Erythroblast (primary cell): ENCODE data around the gene CROT.

Experiments
- GATA1 ChIP-seq: IDR thresholded peaks from 2 replicates; pipeline ENCODE4 v1.6.1; 2011; ENCODE audit warnings: low read depth, mild to moderate bottlenecking, control low read depth, low read length, moderate library complexity
- POLR2A ChIP-seq: IDR thresholded peaks from 2 replicates; pipeline ENCODE4 v1.6.1; 2011; ENCODE audit warnings: mild to moderate bottlenecking, low read length

GRCh38 chr7:87427288-87427687 is 81.8 kb downstream of the CROT start:
- TF ChIP-seq POLR2A (no peak), GATA1 (no peak)
